D341Med (cell line): ENCODE measurements around the gene POC1A.

Experiments
- DNase-seq: peaks from one replicate; pipeline ENCODE4 v3.0.0; 2012; ENCODE audit warnings: low spot score

Gene POC1A

GRCh38 chr3:52099001-52099401 lies 55.2 kb downstream of the POC1A start:
- DNase-seq, result no peak

GRCh38 chr3:52097851-52098507 lies 56.2 kb downstream of the POC1A start:
- no peak for DNase-seq

GRCh38 chr3:52095990-52096775 lies 58.0 kb downstream of the POC1A start:
- DNase-seq, result no peak

- no peak for DNase-seq
Observed at GRCh38 chr3:52094571-52095485, 59.4 kb downstream of the POC1A start.

- DNase-seq, result no peak
Observed at GRCh38 chr3:52093756-52094545, 60.3 kb downstream of the POC1A start.

GRCh38 chr3:52092891-52093290 lies 61.3 kb downstream of the POC1A start:
- no peak for DNase-seq

- no peak for DNase-seq
Observed at GRCh38 chr3:52092271-52092660, 62.0 kb downstream of the POC1A start.

GRCh38 chr3:52091586-52092270 lies 62.5 kb downstream of the POC1A start:
- no peak for DNase-seq

GRCh38 chr3:52090933-52091468 lies 63.2 kb downstream of the POC1A start:
- DNase-seq, result no peak

GRCh38 chr3:52090131-52090932 lies 63.9 kb downstream of the POC1A start:
- DNase-seq, result no peak

GRCh38 chr3:52089691-52090090 lies 64.5 kb downstream of the POC1A start:
- DNase-seq, result no peak

- no peak for DNase-seq
Observed at GRCh38 chr3:52088445-52089367, 65.5 kb downstream of the POC1A start.

- no peak for DNase-seq
Observed at GRCh38 chr3:52087731-52088130, 66.5 kb downstream of the POC1A start.

- peak; percentile 64 for DNase-seq
Observed at GRCh38 chr3:52086976-52087663, 67.1 kb downstream of the POC1A start.

- DNase-seq, result no peak
Observed at GRCh38 chr3:52086461-52086860, 67.8 kb downstream of the POC1A start.

- no peak for DNase-seq
Observed at GRCh38 chr3:52085681-52086282, 68.4 kb downstream of the POC1A start.

GRCh38 chr3:52084954-52085680 lies 69.1 kb downstream of the POC1A start:
- DNase-seq, result no peak
